PC-3 (cell line): Measurements from ENCODE around the gene UBE2D3. TPM values are rescaled to one million over a fixed set of nuclear protein-coding genes. Genes with fewer than 3 reads are reported as not detected.

Experiments
- ATAC-seq: fragments of 200-7000 bp; cut with Tn5 transposase; 2 replicates; pipeline ENCODE4 v1.9.1; 2020; ENCODE audit warnings: mild to moderate bottlenecking, moderate library complexity
- BruUV-seq: library from RNA; stranded (reverse); fragments of 400-500 nt; replicated peaks from 2 replicates; lab custom pipeline; 2021; lab: Mats Ljungman, UMichigan
- CTCF ChIA-PET: fragments of 300-600 bp; sonication (Branson Sonifier 250); formaldehyde crosslinking; loops from one replicate; lab custom pipeline; 2022; ENCODE audit warnings: antibody characterized with exemption; lab: Charles Lee
- POLR2A ChIA-PET: fragments of 300-600 bp; sonication (Branson Sonifier 250); formaldehyde crosslinking; loops from one replicate; lab custom pipeline; 2022; ENCODE audit warnings: antibody characterized with exemption; ENCODE audit not compliant: unreplicated experiment; lab: Charles Lee
- DNase-seq: peaks from one replicate; pipeline ENCODE4 v3.0.0-alpha.2; 2015
- H2AFZ ChIP-seq: fragments of 300-600 bp; sonication (generic); 2 replicates; pipeline ENCODE4 v1.6.0; 2016; ENCODE audit warnings: antibody characterized with exemption, low read length
- H3F3A ChIP-seq: fragments of 300-600 bp; sonication (generic); one replicate; pipeline ENCODE4 v1.6.0; 2017; ENCODE audit warnings: antibody characterized with exemption, low read length, control low read depth, mild to moderate bottlenecking; ENCODE audit not compliant: unreplicated experiment
- H3K27ac ChIP-seq: fragments of 300-600 bp; sonication (generic); 2 replicates; pipeline ENCODE4 v1.5.1; 2016; ENCODE audit warnings: mild to moderate bottlenecking, low read length
- H3K27me3 ChIP-seq: fragments of 300-600 bp; sonication (generic); 2 replicates; pipeline ENCODE4 v1.6.1; 2016; ENCODE audit warnings: low read length, mixed read lengths
- H3K36me3 ChIP-seq: fragments of 300-600 bp; sonication (generic); 2 replicates; pipeline ENCODE4 v1.6.1; 2016; ENCODE audit warnings: low read depth, mixed run types, low read length, mixed read lengths
- H3K4me1 ChIP-seq: fragments of 300-600 bp; sonication (generic); 2 replicates; pipeline ENCODE4 v1.5.1; 2016; ENCODE audit warnings: low read length; ENCODE audit not compliant: insufficient read depth
- H3K4me2 ChIP-seq: fragments of 300-600 bp; sonication (generic); 2 replicates; pipeline ENCODE4 v1.6.0; 2016; ENCODE audit warnings: low read length
- H3K4me3 ChIP-seq: fragments of 300-600 bp; sonication (generic); 2 replicates; pipeline ENCODE4 v1.5.1; 2016; ENCODE audit warnings: mild to moderate bottlenecking, low read length, mixed read lengths
- H3K79me2 ChIP-seq: fragments of 300-600 bp; sonication (generic); 2 replicates; pipeline ENCODE4 v1.6.1; 2017; ENCODE audit warnings: low read length, mixed read lengths
- H3K9ac ChIP-seq: fragments of 300-600 bp; sonication (generic); 2 replicates; pipeline ENCODE4 v1.6.0; 2016; ENCODE audit warnings: mild to moderate bottlenecking, low read length
- H3K9me2 ChIP-seq: fragments of 300-600 bp; sonication (generic); replicated peaks from 2 replicates; pipeline ENCODE4 v1.6.1; 2016; ENCODE audit warnings: mixed run types, low read length, mixed read lengths
- H3K9me3 ChIP-seq: fragments of 300-600 bp; sonication (generic); 2 replicates; pipeline ENCODE4 v1.6.1; 2016; ENCODE audit warnings: low read length, mixed read lengths
- H4K20me1 ChIP-seq: fragments of 300-600 bp; sonication (generic); 2 replicates; pipeline ENCODE4 v1.6.1; 2016; ENCODE audit warnings: low read length, mixed read lengths
- CTCF ChIP-seq: fragments of 300-600 bp; sonication (generic); conservative IDR thresholded peaks from 2 replicates; pipeline ENCODE4 v1.5.1; 2017; ENCODE audit warnings: antibody characterized with exemption, low read depth, mild to moderate bottlenecking, low read length
- EZH2 ChIP-seq: fragments of 300-600 bp; sonication (generic); IDR thresholded peaks from one replicate; pipeline ENCODE4 v1.6.1; 2017; ENCODE audit warnings: antibody characterized with exemption, mild to moderate bottlenecking, low read length; ENCODE audit not compliant: unreplicated experiment
- EZH2phosphoT487 ChIP-seq: fragments of 300-600 bp; sonication (generic); IDR thresholded peaks from 2 replicates; pipeline ENCODE4 v1.6.1; 2018; ENCODE audit warnings: mild to moderate bottlenecking, antibody characterized with exemption, low read length, borderline replicate concordance
- intact Hi-C: fragments of 100-400 bp; cut with micrococcal nuclease; formaldehyde crosslinking; loops from 2 replicates; pipeline ENCODE4 v1.9.0; 2023
- total RNA-seq: library from RNA; depleted of rRNA; stranded (reverse); fragments of >200 nt; gene quantifications from 2 replicates; pipeline ENCODE4 v1.2.3, GENCODE V29; 2014

UBE2D3 gene
- total RNA-seq, 1 experiment from 2014 or later, result 435 TPM

GRCh38 chr4:102858828-102859464 is 31.6 kb upstream of the UBE2D3 start:
- no peak overlapping the region for H3K4me2 ChIP-seq
- no peak overlapping the region for H3K27ac ChIP-seq
- no peaks in the 10 kb centered on the region for H4K20me1 ChIP-seq
- ChIA-PET CTCF (no interaction called here), POLR2A (no interaction called here)
- H3K9me2 ChIP-seq, result no peaks in the 10 kb centered on the region
- H3K9me3 ChIP-seq, result no peaks in the 10 kb centered on the region
- no peaks in the 10 kb centered on the region for H3K27me3 ChIP-seq
- TF ChIP-seq EZH2phosphoT487, result no peak
- TF ChIP-seq EZH2, result no peak
- TF ChIP-seq CTCF, result no peak
- no peaks in the 10 kb centered on the region for H3K4me1 ChIP-seq
- no peak overlapping the region for H3K9ac ChIP-seq
- BruUV-seq, result no TSS peak
- no peaks in the 10 kb centered on the region for H3K79me2 ChIP-seq
- peaks cover 8% of the 10 kb centered on the region; the same call in 1 of the 2 replicates for H3K36me3 ChIP-seq
- no peak overlapping the region for H2AFZ ChIP-seq
- no peak for DNase-seq
- no peak for ATAC-seq
- no peak overlapping the region for H3K4me3 ChIP-seq
- intact Hi-C loops, result no loop called here
- H3F3A ChIP-seq, result no peaks in the 10 kb centered on the region

GRCh38 chr4:102850370-102850769 is 23.0 kb upstream of the UBE2D3 start:
- H4K20me1 ChIP-seq, result no peaks in the 10 kb centered on the region
- no peaks in the 10 kb centered on the region for H3K4me1 ChIP-seq
- POLR2A ChIA-PET, result no interaction called here
- DNase-seq (no peak), ATAC-seq (no peak)
- H3K4me2 ChIP-seq, result no peak overlapping the region
- intact Hi-C loops, result no loop called here
- H3K79me2 ChIP-seq, result no peaks in the 10 kb centered on the region
- no peak overlapping the region for H3K9ac ChIP-seq
- no peaks in the 10 kb centered on the region for H3K9me2 ChIP-seq
- no TSS peak for BruUV-seq
- TF ChIP-seq CTCF, result no peak
- TF ChIP-seq EZH2, result no peak
- no peak for TF ChIP-seq EZH2phosphoT487
- no peak overlapping the region for H2AFZ ChIP-seq
- H3F3A ChIP-seq, result no peaks in the 10 kb centered on the region
- H3K27ac ChIP-seq, result no peak overlapping the region
- H3K4me3 ChIP-seq, result no peak overlapping the region
- no peaks in the 10 kb centered on the region for H3K36me3 ChIP-seq
- CTCF ChIA-PET, result no interaction called here
- H3K9me3 ChIP-seq, result no peaks in the 10 kb centered on the region
- no peaks in the 10 kb centered on the region for H3K27me3 ChIP-seq

- TF ChIP-seq EZH2phosphoT487 (no peak), EZH2 (no peak), CTCF (no peak)
- ChIA-PET POLR2A (no interaction called here), CTCF (no interaction called here)
- no peaks in the 10 kb centered on the region for H3K36me3 ChIP-seq
- H3K4me3 ChIP-seq, result no peak overlapping the region
- no peaks in the 10 kb centered on the region for H3K9me3 ChIP-seq
- no peaks in the 10 kb centered on the region for H4K20me1 ChIP-seq
- no peak overlapping the region for H3K4me2 ChIP-seq
- no peaks in the 10 kb centered on the region for H3K79me2 ChIP-seq
- DNase-seq (no peak), ATAC-seq (no peak)
- intact Hi-C loops, result no loop called here
- no peak overlapping the region for H2AFZ ChIP-seq
- H3K27me3 ChIP-seq, result no peaks in the 10 kb centered on the region
- H3K4me1 ChIP-seq, result no peaks in the 10 kb centered on the region
- no TSS peak for BruUV-seq
- H3K27ac ChIP-seq, result no peak overlapping the region
- no peaks in the 10 kb centered on the region for H3F3A ChIP-seq
- no peak overlapping the region for H3K9ac ChIP-seq
- no peaks in the 10 kb centered on the region for H3K9me2 ChIP-seq
These were observed 22.3 kb upstream of the UBE2D3 start for GRCh38 chr4:102849579-102850104.
